Measurements from ENCODE around the gene SIGLEC12. TPM values are rescaled to one million over a fixed set of nuclear protein-coding genes. Genes with fewer than 3 reads are reported as not detected.

The SIGLEC12 gene
- total and polyA plus RNA-seq, 9 of the 15 experiments (the other 6 are each of a cell fraction or from before 2014, with no cell fraction given): 0.08 to 1.3 (median 0.54) TPM

GRCh38 chr19:51547397-51548212 lies 46.0 kb upstream of the SIGLEC12 start (continued):
- TF ChIP-seq CHAMP1 (IDR thresholded peaks at IDR 0.05) (peak; percentile 89), CBFB (CRISPR knock-in tag; IDR thresholded peaks at IDR 0.05) (no peak), ZSCAN32 (CRISPR knock-in tag; IDR thresholded peaks at IDR 0.05) (no peak), ZNF175 (CRISPR knock-in tag; IDR thresholded peaks at IDR 0.05; ENCODE audit: low read depth) (peak; percentile 82), HOXB6 (CRISPR knock-in tag; IDR thresholded peaks at IDR 0.05; ENCODE audit: borderline replicate concordance) (0 out of 2 replicates have a peak, but pooled peaks have one; percentile 73), CCNT2 (IDR thresholded peaks at IDR 0.05; ENCODE audit: borderline replicate concordance, extremely low read depth, insufficient read length, low read depth, low read length) (peak; percentile 96), KLF13 (tag; IDR thresholded peaks at IDR 0.05; ENCODE audit: borderline replicate concordance, low read depth) (0 out of 2 replicates have a peak, but pooled peaks have one; percentile 5), SNRNP70 (optimal IDR thresholded peaks at IDR 0.05; ENCODE audit: low read depth, low read length) (no peak), YBX1 (IDR thresholded peaks at IDR 0.05) (no peak), TAL1 (IDR thresholded peaks at IDR 0.05) (peak; percentile 99), ZNF561 (CRISPR knock-in tag; conservative IDR thresholded peaks at IDR 0.05) (no peak), NR2F6 (CRISPR knock-in tag; IDR thresholded peaks at IDR 0.05) (no peak), ZNF165 (CRISPR knock-in tag; IDR thresholded peaks at IDR 0.05; ENCODE audit: borderline replicate concordance) (no peak), ZBTB26 (CRISPR knock-in tag; IDR thresholded peaks at IDR 0.05) (no peak)
- TF ChIP-seq, protein P1, sequence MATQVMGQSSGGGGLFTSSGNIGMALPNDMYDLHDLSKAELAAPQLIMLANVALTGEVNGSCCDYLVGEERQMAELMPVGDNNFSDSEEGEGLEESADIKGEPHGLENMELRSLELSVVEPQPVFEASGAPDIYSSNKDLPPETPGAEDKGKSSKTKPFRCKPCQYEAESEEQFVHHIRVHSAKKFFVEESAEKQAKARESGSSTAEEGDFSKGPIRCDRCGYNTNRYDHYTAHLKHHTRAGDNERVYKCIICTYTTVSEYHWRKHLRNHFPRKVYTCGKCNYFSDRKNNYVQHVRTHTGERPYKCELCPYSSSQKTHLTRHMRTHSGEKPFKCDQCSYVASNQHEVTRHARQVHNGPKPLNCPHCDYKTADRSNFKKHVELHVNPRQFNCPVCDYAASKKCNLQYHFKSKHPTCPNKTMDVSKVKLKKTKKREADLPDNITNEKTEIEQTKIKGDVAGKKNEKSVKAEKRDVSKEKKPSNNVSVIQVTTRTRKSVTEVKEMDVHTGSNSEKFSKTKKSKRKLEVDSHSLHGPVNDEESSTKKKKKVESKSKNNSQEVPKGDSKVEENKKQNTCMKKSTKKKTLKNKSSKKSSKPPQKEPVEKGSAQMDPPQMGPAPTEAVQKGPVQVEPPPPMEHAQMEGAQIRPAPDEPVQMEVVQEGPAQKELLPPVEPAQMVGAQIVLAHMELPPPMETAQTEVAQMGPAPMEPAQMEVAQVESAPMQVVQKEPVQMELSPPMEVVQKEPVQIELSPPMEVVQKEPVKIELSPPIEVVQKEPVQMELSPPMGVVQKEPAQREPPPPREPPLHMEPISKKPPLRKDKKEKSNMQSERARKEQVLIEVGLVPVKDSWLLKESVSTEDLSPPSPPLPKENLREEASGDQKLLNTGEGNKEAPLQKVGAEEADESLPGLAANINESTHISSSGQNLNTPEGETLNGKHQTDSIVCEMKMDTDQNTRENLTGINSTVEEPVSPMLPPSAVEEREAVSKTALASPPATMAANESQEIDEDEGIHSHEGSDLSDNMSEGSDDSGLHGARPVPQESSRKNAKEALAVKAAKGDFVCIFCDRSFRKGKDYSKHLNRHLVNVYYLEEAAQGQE (IDR thresholded peaks at IDR 0.05; ENCODE audit: borderline replicate concordance): peak; percentile 32; the same call in 1 of the 2 replicates
- TF ChIP-seq, protein P1 (CRISPR knock-in tag; IDR thresholded peaks at IDR 0.05; ENCODE audit: low read depth): no peak

Measured in K562 (cell line).